H9 (cell line): ENCODE results near the gene GRHL3. TPM values are rescaled to one million over a fixed set of nuclear protein-coding genes. Genes with fewer than 3 reads are reported as not detected.
A peak's percentile ranks its signal among the peaks of the same experiment; 100 is the strongest.

ENCODE experiments used
- DNase-seq: peaks from one replicate; pipeline ENCODE4 v3.0.0-alpha.2; 2017
- H2AFZ ChIP-seq: one replicate; pipeline ENCODE4 v1.6.1; 2013; ENCODE audit warnings: mild to moderate bottlenecking, low read length, control low read depth, moderate library complexity
- H2AK5ac ChIP-seq: 2 replicates; pipeline ENCODE4 v1.6.1; 2013; ENCODE audit warnings: low read length, control low read depth, mixed read lengths; ENCODE audit not compliant: insufficient read length
- H2BK120ac ChIP-seq: one replicate; pipeline ENCODE4 v1.6.1; 2013; ENCODE audit warnings: low read depth, mild to moderate bottlenecking, low read length, control low read depth, inconsistent platforms; ENCODE audit not compliant: poor library complexity, severe bottlenecking
- H2BK12ac ChIP-seq: 2 replicates; pipeline ENCODE4 v1.6.1; 2013; ENCODE audit warnings: low read length, control low read depth, mixed read lengths, low read depth; ENCODE audit not compliant: insufficient read length
- H2BK15ac ChIP-seq: 2 replicates; pipeline ENCODE4 v1.6.1; 2013; ENCODE audit warnings: low read depth, low read length, control low read depth
- H2BK20ac ChIP-seq: one replicate; pipeline ENCODE4 v1.6.1; 2013; ENCODE audit warnings: low read depth, mild to moderate bottlenecking, low read length, control low read depth, inconsistent platforms; ENCODE audit not compliant: poor library complexity, severe bottlenecking
- H2BK5ac ChIP-seq: 2 replicates; pipeline ENCODE4 v1.6.1; 2013; ENCODE audit warnings: low read length, control low read depth, mixed read lengths; ENCODE audit not compliant: insufficient read length
- H3K14ac ChIP-seq: 2 replicates; pipeline ENCODE4 v1.6.1; 2013; ENCODE audit warnings: low read length, control low read depth; ENCODE audit not compliant: insufficient read depth
- H3K18ac ChIP-seq: 2 replicates; pipeline ENCODE4 v1.6.1; 2013; ENCODE audit warnings: low read depth, mild to moderate bottlenecking, mixed read lengths, low read length, control low read depth; ENCODE audit not compliant: insufficient read length
- H3K23ac ChIP-seq: 2 replicates; pipeline ENCODE4 v1.6.1; 2013; ENCODE audit warnings: low read length, control low read depth, mixed read lengths, low read depth; ENCODE audit not compliant: insufficient read length
- H3K23me2 ChIP-seq: 2 replicates; pipeline ENCODE4 v1.6.1; 2013; ENCODE audit warnings: low read depth, mild to moderate bottlenecking, mixed read lengths, low read length, control low read depth; ENCODE audit not compliant: insufficient read length, poor library complexity, severe bottlenecking
- H3K27ac ChIP-seq: 2 replicates; pipeline ENCODE4 v1.5.1; 2013; ENCODE audit warnings: low read length, control low read depth, mixed read lengths, low read depth; ENCODE audit not compliant: insufficient read length
- H3K27me3 ChIP-seq: 2 replicates; pipeline ENCODE4 v1.6.1; 2013; ENCODE audit warnings: low read length, control low read depth, inconsistent platforms; ENCODE audit not compliant: insufficient read depth
- H3K4ac ChIP-seq: 2 replicates; pipeline ENCODE4 v1.6.1; 2013; ENCODE audit warnings: low read depth, mild to moderate bottlenecking, control low read depth, inconsistent platforms, low read length, moderate library complexity
- H3K4me1 ChIP-seq: 2 replicates; pipeline ENCODE4 v1.6.1; 2013; ENCODE audit warnings: low read length, control low read depth, inconsistent platforms; ENCODE audit not compliant: insufficient read depth
- H3K4me2 ChIP-seq: 2 replicates; pipeline ENCODE4 v1.6.1; 2013; ENCODE audit warnings: low read length, control low read depth, mixed read lengths; ENCODE audit not compliant: insufficient read length, insufficient read depth
- H3K56ac ChIP-seq: 2 replicates; pipeline ENCODE4 v1.6.1; 2013; ENCODE audit warnings: low read depth, mild to moderate bottlenecking, mixed read lengths, low read length, control low read depth; ENCODE audit not compliant: insufficient read length
- H3K79me1 ChIP-seq: 2 replicates; pipeline ENCODE4 v1.6.1; 2013; ENCODE audit warnings: low read depth, mild to moderate bottlenecking, moderate library complexity, low read length, control low read depth, inconsistent platforms; ENCODE audit not compliant: insufficient read depth, poor library complexity, severe bottlenecking
- H3K79me2 ChIP-seq: 2 replicates; pipeline ENCODE4 v1.6.1; 2013; ENCODE audit warnings: low read length, control low read depth, inconsistent platforms; ENCODE audit not compliant: insufficient read depth
- H3K9ac ChIP-seq: 2 replicates; pipeline ENCODE4 v1.6.1; 2013; ENCODE audit warnings: low read length, control low read depth, mixed read lengths; ENCODE audit not compliant: insufficient read length; ENCODE audit errors: extremely low read depth
- H3K9me3 ChIP-seq: one replicate; pipeline ENCODE4 v1.6.1; 2013; ENCODE audit warnings: low read depth, low read length, inconsistent platforms; ENCODE audit not compliant: control insufficient read depth
- H3T11ph ChIP-seq: one replicate; pipeline ENCODE4 v1.6.1; 2013; ENCODE audit warnings: mild to moderate bottlenecking, low read length, control low read depth, inconsistent platforms
- H4K20me1 ChIP-seq: one replicate; pipeline ENCODE4 v1.6.1; 2013; ENCODE audit not compliant: control insufficient read depth, insufficient read length, insufficient read depth
- H4K5ac ChIP-seq: 2 replicates; pipeline ENCODE4 v1.6.1; 2013; ENCODE audit warnings: low read depth, mild to moderate bottlenecking, mixed read lengths, low read length, control low read depth; ENCODE audit not compliant: insufficient read length
- H4K8ac ChIP-seq: replicated peaks from 2 replicates; pipeline ENCODE4 v1.6.1; 2013; ENCODE audit warnings: low read length, control low read depth, mixed read lengths, low read depth; ENCODE audit not compliant: insufficient read length
- H4K91ac ChIP-seq: 2 replicates; pipeline ENCODE4 v1.6.1; 2013; ENCODE audit warnings: low read depth, mild to moderate bottlenecking, moderate library complexity, mixed read lengths, low read length, control low read depth; ENCODE audit not compliant: insufficient read length
- H3K27ac Mint-ChIP-seq, 3 experiments: 2 replicates in 2 of 3; 3 replicates in 1 of 3; pipeline ENCODE4 v1.8.0; 2020 to 2021; ENCODE audit warnings: mixed read lengths in 3 of 3, mild to moderate bottlenecking in 1 of 3, moderate library complexity in 1 of 3
- H3K27me3 Mint-ChIP-seq: 2 replicates; pipeline ENCODE4 v1.8.0; 2021; ENCODE audit warnings: low read depth, mild to moderate bottlenecking, moderate library complexity, mixed read lengths
- H3K36me3 Mint-ChIP-seq, 3 experiments: 2 replicates in 2 of 3; 3 replicates in 1 of 3; pipeline ENCODE4 v1.8.0; 2020 to 2021; ENCODE audit warnings: low read depth in 3 of 3, mixed read lengths in 3 of 3; ENCODE audit not compliant: insufficient read depth in 1 of 3
- H3K4me1 Mint-ChIP-seq, 2 experiments: 2 replicates each; pipeline ENCODE4 v1.8.0; 2020; ENCODE audit warnings: mixed read lengths in 2 of 2
- H3K4me3 Mint-ChIP-seq, 2 experiments: 2 replicates in 1 of 2; 3 replicates in 1 of 2; pipeline ENCODE4 v1.8.0; 2020 to 2021; ENCODE audit warnings: mild to moderate bottlenecking in 2 of 2, mixed read lengths in 2 of 2, moderate library complexity in 1 of 2
- H3K9me3 Mint-ChIP-seq, 2 experiments: 2 replicates in 1 of 2; 3 replicates in 1 of 2; pipeline ENCODE4 v1.8.0; 2020; ENCODE audit warnings: mild to moderate bottlenecking in 2 of 2, mixed read lengths in 2 of 2, moderate library complexity in 1 of 2
- WGBS: extraction: QIAGEN DNeasy Blood & Tissue Kit; methylation state at CpG from one replicate; pipeline ENCODE4 v1.1.7; 2013; ENCODE audit warnings: missing lambda C conversion rate, low lambda C conversion rate, mixed read lengths; ENCODE audit not compliant: insufficient read length; ENCODE audit errors: extremely low coverage; 5-methylcytosine and 5-hydroxymethylcytosine counted together
- total RNA-seq: library from RNA; stranded (reverse); gene quantifications from 2 replicates; pipeline ENCODE4 v1.2.1, GENCODE V29; 2021
- TF ChIP-seq, protein P1 (sequence below): fragments of 200-600 bp; sonication (generic); conservative IDR thresholded peaks from 3 replicates; pipeline ENCODE4 v1.8.0; 2021; ENCODE audit warnings: antibody characterized with exemption, mild to moderate bottlenecking

Gene GRHL3
- total RNA-seq, 1 experiment from 2014 or later = 3.5 TPM

DNA sequence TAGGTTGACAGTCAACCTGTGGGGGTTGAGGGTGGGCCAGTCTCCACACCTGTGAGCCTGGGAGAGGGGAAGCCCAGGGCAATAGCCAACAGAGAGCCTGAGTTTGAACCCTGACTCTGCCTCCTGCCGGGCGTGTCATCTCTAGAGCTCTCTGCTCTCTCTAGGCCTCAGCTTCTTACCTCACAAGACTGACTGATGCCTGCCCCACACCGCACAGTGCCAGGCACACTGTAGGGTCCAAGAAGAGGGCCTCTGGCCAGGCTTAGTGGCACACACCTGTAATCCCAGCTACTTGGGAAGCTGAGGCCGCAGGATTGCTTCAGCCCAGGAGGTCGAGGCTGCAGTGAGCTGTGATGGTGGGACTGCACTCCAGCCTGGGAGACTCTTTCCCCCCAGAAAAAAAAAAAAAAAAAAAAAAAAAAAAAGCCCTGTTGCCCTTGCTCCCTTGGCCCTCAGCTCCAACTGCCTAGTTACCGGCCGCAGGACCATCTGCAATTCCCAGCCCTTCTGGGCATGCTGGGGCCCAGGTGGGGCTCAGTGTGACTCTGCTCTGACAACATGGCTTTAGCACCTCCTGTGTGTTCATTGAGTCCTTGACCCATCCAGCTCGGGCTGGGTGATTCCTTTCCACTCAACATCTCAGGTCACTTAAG, 25.1 kb downstream of the GRHL3 start:
- Histone ChIP-seq H3K14ac (no peak overlapping the region), H4K91ac (no peak overlapping the region), H3K18ac (no peak overlapping the region), H3K79me2 (no peaks in the 10 kb centered on the region), H3K4me2 (no peak overlapping the region), H2BK12ac (no peak overlapping the region), H3K23me2 (no peaks in the 10 kb centered on the region), H3K4ac (no peak overlapping the region), H3K27ac (no peak overlapping the region), H4K5ac (no peak overlapping the region), H3K23ac (no peak overlapping the region), H2BK120ac (no peak overlapping the region), H3K56ac (no peak overlapping the region), H2AFZ (no peak overlapping the region), H4K8ac (no peak overlapping the region), H2BK20ac (no peak overlapping the region), H3K27me3 (no peaks in the 10 kb centered on the region), H3T11ph (no peak overlapping the region), H2BK5ac (no peak overlapping the region), H2AK5ac (no peak overlapping the region), H4K20me1 (no peaks in the 10 kb centered on the region), H3K79me1 (no peaks in the 10 kb centered on the region), H3K9ac (no peak overlapping the region), H3K9me3 (no peaks in the 10 kb centered on the region), H2BK15ac (no peak overlapping the region), H3K4me1 (peaks cover 2% of the 10 kb centered on the region; the same call in 1 of the 2 replicates)
- no peaks in the 10 kb centered on the region for H3K36me3 Mint-ChIP-seq
- H3K27ac Mint-ChIP-seq = peak overlapping the region in 1 of 3 experiments; percentile 59; a peak in 1 of 7 replicates
- H3K4me3 Mint-ChIP-seq = peak overlapping the region in 1 of 2 experiments; percentile 58; a peak in 1 of 5 replicates
- no CpG with 5 or more reads among the region's 8 CpGs for WGBS
- DNase-seq = no peak
- H3K4me1 Mint-ChIP-seq = peaks cover 23 to 38% of the 10 kb centered on the region in 2 experiments
- TF ChIP-seq, protein P1, sequence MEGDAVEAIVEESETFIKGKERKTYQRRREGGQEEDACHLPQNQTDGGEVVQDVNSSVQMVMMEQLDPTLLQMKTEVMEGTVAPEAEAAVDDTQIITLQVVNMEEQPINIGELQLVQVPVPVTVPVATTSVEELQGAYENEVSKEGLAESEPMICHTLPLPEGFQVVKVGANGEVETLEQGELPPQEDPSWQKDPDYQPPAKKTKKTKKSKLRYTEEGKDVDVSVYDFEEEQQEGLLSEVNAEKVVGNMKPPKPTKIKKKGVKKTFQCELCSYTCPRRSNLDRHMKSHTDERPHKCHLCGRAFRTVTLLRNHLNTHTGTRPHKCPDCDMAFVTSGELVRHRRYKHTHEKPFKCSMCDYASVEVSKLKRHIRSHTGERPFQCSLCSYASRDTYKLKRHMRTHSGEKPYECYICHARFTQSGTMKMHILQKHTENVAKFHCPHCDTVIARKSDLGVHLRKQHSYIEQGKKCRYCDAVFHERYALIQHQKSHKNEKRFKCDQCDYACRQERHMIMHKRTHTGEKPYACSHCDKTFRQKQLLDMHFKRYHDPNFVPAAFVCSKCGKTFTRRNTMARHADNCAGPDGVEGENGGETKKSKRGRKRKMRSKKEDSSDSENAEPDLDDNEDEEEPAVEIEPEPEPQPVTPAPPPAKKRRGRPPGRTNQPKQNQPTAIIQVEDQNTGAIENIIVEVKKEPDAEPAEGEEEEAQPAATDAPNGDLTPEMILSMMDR = no peak
- peaks cover 5% of the 10 kb centered on the region for H3K27me3 Mint-ChIP-seq
- H3K9me3 Mint-ChIP-seq = no peaks in the 10 kb centered on the region; a peak in 2 of 5 replicates
